NCI-H460 (cell line): ENCODE data around the gene MOK. TPM values are rescaled to one million over a fixed set of nuclear protein-coding genes. Genes with fewer than 3 reads are reported as not detected.

Experiments
- DNase-seq: peaks from one replicate; pipeline ENCODE4 v3.0.0-alpha.2; 2016; ENCODE audit warnings: low read depth; ENCODE audit errors: extremely low read depth
- total RNA-seq: library from RNA; depleted of rRNA; stranded (reverse); fragments of >200 nt; shearing (Covaris generic); gene quantifications from 2 replicates; pipeline ENCODE4 v1.2.3, GENCODE V29; 2014; rRNA removed

MOK gene
- total RNA-seq, 1 experiment from 2014 or later, result 70.8 TPM

DNA sequence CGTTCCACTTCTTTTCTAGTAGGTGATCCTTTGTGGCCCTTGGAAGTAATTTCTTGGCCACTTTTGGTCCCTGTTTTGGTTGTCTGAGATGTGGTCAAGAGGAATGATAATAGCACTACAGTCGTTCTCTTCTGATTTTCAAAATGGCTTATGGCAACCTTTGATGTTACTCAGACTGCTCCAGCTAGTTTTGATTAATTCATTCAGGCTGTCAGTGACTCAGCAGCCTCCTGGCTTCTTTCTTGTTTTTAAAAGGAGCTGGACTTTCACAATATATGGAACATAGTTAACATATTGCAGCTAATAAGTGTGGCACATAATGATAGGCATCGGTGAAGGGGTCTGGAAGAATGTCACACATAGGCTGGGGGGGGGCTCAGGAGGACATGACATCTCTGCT lies 117.9 kb downstream of the MOK start:
- peak; percentile 39 for DNase-seq

DNA sequence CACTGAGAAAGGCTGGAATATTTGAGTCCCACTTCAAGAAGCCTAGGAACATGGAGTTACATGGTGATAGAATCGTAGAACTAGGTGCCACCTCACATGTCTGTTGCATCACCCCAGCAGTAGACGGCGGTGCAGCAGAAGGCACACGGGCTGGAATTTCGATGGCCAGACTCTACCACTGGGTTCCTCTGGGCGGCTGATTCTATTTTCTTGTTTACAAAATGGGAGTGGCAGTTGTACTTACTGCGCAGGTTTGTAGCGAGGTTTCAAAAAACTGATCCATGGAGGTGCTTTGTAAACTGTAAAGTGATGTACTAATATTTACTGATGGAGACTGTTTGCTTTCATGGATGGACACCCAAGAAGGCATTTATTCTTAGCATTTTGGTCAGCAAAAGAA lies 119.6 kb downstream of the MOK start:
- DNase-seq, result peak; percentile 87

DNA sequence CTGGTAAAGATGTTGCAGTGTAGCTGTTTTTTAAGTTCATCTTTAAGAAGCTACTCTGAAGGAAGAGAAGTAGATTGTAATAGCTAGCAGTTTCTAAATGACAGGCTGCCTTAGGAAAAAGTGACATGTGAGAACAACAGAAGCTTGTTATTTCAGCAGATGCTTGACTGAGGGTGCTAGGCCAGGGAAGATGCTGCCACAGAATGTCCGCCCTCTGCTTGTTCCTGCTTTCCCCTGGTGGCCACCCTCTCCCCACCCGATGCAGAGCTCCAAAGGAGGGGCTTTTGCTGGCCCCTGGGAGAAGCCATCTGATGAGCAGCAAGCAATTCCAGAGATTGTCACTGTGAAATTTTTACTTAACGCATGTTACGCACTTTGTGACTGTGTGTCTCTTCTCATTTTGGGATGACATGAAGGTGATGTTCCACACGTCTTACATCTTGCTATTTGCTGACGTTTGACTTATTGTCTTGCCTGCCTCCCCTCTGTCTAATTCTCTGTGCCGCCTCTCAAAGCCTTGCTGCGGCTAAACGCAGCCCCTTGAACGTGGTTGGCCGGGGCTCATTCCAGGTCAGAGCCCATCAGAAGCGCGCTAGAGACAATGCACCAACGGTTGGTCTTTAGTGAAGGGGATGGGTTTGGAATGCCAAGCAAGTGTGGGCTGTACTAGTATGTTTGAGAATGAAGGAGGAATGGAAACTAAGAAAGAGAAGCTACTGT lies 120.5 kb downstream of the MOK start:
- DNase-seq, result no peak

DNA sequence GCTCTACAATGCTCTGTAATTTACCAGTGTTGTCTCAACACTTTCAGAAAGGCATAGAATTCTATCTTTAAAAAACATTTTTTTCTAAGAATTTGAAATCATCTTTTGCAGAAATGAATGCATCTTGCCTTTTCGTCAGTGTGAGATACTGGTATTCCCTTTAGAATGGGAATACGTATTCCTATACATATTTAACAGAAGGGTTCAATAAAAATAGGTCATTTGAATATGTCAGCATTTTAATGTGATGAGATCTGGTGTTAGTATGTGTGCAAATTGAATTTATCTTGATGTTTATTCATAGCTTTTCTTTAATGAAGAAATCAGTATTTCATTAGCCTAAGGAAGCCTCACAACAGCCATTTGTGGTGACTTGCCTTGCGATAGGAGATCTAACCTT lies 121.1 kb downstream of the MOK start:
- no peak for DNase-seq

DNA sequence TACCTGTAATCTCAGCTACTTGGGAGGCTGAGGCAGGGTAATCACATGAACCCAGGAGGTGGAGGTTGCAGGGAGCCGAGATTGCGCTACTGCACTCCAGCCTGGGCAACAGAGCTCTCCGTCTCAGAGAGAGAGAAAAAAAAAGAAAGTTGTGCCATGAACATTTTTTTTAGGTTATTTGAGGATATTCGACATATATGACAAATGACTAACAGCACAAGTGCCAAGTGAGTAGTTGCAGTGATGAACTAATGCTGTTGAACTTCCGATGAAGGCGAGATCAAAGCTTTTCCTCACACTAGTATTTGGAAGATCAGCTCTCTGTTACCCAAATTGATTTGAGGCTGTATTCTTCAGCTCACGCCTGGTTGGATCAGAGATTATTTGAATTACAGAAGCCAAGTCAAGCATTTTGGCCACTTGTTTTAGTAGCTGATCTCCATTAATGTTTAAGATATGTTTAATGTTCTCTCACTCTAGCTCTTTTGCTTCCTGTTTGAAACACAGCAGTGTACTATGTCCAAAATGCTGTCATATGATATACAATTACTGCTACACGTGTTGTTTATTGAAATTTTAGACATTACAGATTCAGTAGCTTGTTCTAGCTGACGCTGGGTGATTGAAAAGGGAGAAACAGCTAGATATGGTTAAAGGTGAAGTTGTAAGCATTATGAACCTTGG lies 121.9 kb downstream of the MOK start:
- no peak for DNase-seq

DNA sequence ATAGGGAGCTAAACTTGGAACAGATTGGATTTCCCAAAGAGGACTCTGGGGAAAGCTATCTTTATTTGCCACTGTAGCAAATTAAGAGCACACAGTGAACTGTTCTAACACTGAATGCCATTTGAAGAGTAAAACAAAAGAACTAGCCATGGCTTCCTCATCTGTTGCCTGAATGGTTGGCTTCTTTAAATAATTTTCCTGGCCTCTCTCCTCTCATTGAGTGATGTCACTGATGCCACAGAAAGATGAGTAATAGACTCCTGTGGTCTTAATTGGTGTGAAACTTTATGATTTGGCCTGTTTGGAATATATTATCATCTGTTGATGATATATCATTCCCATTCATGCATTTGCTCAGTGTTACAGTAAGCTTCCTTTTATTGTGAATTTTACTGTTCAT lies 122.8 kb downstream of the MOK start:
- DNase-seq, result no peak

DNA sequence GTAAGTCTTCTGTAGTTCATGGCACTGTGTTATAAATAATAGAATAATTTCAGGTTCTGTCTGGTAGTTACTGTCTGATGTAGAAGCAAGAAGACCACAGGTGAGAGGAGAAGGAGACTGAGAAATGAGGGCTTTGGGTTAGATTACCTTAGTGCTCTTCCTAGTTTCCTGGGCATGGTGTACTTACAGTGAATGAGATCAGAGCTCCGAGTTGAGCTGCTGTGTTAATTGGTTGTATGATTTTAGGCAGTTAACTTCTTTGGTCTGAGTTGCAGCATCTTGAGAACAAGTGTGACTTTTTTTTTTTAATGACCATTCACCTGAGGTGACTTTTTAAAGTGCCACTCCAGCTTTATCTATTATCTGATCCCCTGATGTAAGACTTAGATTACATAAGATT lies 123.8 kb downstream of the MOK start:
- DNase-seq, result no peak

DNA sequence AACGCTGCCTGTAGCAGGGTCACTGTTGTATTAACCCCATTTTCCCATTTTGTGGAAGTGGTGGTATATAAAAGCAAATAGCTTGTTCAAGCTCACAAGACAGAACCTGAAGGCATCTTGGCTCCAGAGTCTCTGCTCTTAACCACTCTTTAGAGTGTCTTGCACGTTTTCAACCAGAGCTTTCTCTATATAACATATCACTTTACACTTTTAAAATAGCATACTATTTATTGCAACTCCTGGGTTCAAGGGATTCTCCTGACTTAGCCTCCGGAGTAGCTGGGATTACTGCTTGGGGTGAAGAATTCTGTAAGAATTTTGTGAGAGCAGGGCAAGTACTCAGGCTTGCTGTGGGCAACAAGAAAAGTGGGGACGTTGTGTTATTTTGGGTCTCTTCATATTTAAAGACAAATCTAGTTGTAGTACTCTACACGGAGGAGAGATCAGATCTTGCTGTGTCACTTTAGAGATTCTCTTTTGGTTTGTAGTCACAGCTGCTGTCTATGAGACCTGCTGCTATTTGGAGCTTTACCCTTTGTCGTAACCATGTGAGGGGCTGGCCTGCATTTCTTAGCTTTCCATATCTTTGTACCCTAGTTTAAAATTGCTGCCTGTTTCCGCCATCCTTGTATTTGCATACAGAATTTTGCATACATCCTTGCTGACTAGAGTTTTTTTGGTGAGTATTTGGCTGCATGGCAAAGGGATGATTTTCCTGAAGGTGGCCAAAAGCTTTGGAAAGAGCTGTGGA lies 124.5 kb downstream of the MOK start:
- no peak for DNase-seq

Other genes starting within 250 kb of the MOK start
- 175 and 234 TPM in 2 replicates for gene HSP90AA1, start 218.1 kb downstream of the MOK start, total RNA-seq
- gene WDR20, start 165.3 kb downstream of the MOK start, total RNA-seq, result 20.2 and 22.5 TPM in 2 replicates
- 14.8 and 15.0 TPM in 2 replicates for gene ZNF839, start 14.6 kb upstream of the MOK start, total RNA-seq
- gene CINP, start 57.7 kb upstream of the MOK start, total RNA-seq, result 96.7 and 101 TPM in 2 replicates
- gene TECPR2, start 57.8 kb upstream of the MOK start, total RNA-seq, result 2.3 and 3.2 TPM in 2 replicates
- gene ANKRD9, start 204.6 kb upstream of the MOK start, total RNA-seq, result 13.0 and 16.5 TPM in 2 replicates